HepG2 (cell line): Measurements from ENCODE around the gene GPM6B. TPM values are rescaled to one million over a fixed set of nuclear protein-coding genes. Genes with fewer than 3 reads are reported as not detected.

Source experiments
- ATAC-seq: fragments of 200-7000 bp; cut with Tn5 transposase; 3 replicates; pipeline ENCODE4 v1.9.1; 2020; ENCODE audit warnings: mild to moderate bottlenecking, moderate library complexity
- BruUV-seq: library from RNA; stranded (reverse); fragments of 400-500 nt; replicated peaks from 2 replicates; lab custom pipeline; 2021; lab: Mats Ljungman, UMichigan
- CTCF ChIA-PET: fragments of 300-600 bp; formaldehyde crosslinking; extraction: SDS; loops from one replicate; lab custom pipeline; 2021; ENCODE audit warnings: low total read pairs, inconsistent platforms, low intra/inter-chr PET ratio; lab: Yijun Ruan, JAX
- POLR2A ChIA-PET: fragments of 350-600 bp; sonication (Branson Sonifier 250); formaldehyde crosslinking; loops from one replicate; lab custom pipeline; 2020; ENCODE audit warnings: antibody characterized with exemption, inconsistent platforms; lab: Yijun Ruan, JAX
- DNase-seq: peaks from one replicate; pipeline ENCODE4 v3.0.0-alpha.2; 2015; ENCODE audit warnings: low spot score
- FAIRE-seq: peaks from 3 replicates; lab custom pipeline; 2011; peaks lifted over from hg19 to GRCh38; lab: Jason Lieb, UNC
- H2AFZ ChIP-seq: one replicate; pipeline ENCODE4 v1.6.1; 2011; ENCODE audit warnings: low read length, inconsistent platforms
- H3K27ac ChIP-seq: fragments of 300-600 bp; 3 replicates; pipeline ENCODE4 v1.8.0; 2011; ENCODE audit warnings: mixed run types, mild to moderate bottlenecking, mixed read lengths, low read length, inconsistent platforms; ENCODE audit not compliant: insufficient read depth; ENCODE audit errors: extremely low read length
- H3K27me3 ChIP-seq, 2 experiments: fragments of 200-600 bp in 1 of 2; 2 replicates in 1 of 2; 3 replicates in 1 of 2; pipeline versions ENCODE4 v1.6.0 to v1.8.0; 2011; ENCODE audit warnings: low read length in 2 of 2, mild to moderate bottlenecking in 2 of 2, moderate library complexity in 2 of 2, inconsistent platforms in 1 of 2; ENCODE audit not compliant: insufficient read depth in 2 of 2, control insufficient read depth in 1 of 2
- H3K36me3 ChIP-seq, 2 experiments: fragments of 200-600 bp in 1 of 2; replicated peaks in 1 of 2; 2 replicates in 1 of 2; 3 replicates in 1 of 2; pipeline versions ENCODE4 v1.5.1 to v1.8.0; 2011; ENCODE audit warnings: low read length in 2 of 2, inconsistent platforms in 1 of 2; ENCODE audit not compliant: insufficient read depth in 2 of 2, control insufficient read depth in 1 of 2
- H3K4me1 ChIP-seq: 2 replicates; pipeline ENCODE4 v1.5.1; 2012; ENCODE audit warnings: low read length, inconsistent platforms; ENCODE audit not compliant: insufficient read depth
- H3K4me2 ChIP-seq: 2 replicates; pipeline ENCODE4 v1.6.0; 2011; ENCODE audit warnings: low read depth, low read length, inconsistent platforms
- H3K4me3 ChIP-seq, 3 experiments: fragments of 200-600 bp in 1 of 3; sonication (generic), shearing (Covaris generic) in 1 of 3; replicated peaks in 1 of 3; 2 replicates each; pipeline ENCODE4 v1.5.1; 2011 to 2016; ENCODE audit warnings: low read length in 3 of 3, inconsistent platforms in 2 of 3, low read depth in 2 of 3, mild to moderate bottlenecking in 2 of 3, control low read depth in 1 of 3, mixed read lengths in 1 of 3; ENCODE audit not compliant: insufficient read depth in 1 of 3
- H3K79me2 ChIP-seq: one replicate; pipeline ENCODE4 v1.6.1; 2011; ENCODE audit warnings: low read length, inconsistent platforms; ENCODE audit not compliant: insufficient read depth
- H3K9ac ChIP-seq: 2 replicates; pipeline ENCODE4 v1.6.0; 2011; ENCODE audit warnings: mild to moderate bottlenecking, low read depth, low read length, inconsistent platforms; ENCODE audit not compliant: insufficient read depth
- H3K9me3 ChIP-seq: 2 replicates; pipeline ENCODE4 v1.5.1; 2012; ENCODE audit warnings: mild to moderate bottlenecking, low read length
- H4K20me1 ChIP-seq: 2 replicates; pipeline ENCODE4 v1.6.0; 2011; ENCODE audit warnings: inconsistent platforms, mild to moderate bottlenecking, low read length, moderate library complexity; ENCODE audit not compliant: insufficient read depth
- GABPB1 ChIP-seq: IDR thresholded peaks from 2 replicates; pipeline ENCODE4 v1.6.1; 2016; ENCODE audit warnings: mild to moderate bottlenecking, missing genetic modification reagents, moderate library complexity, missing compliant biosample characterization
- HIC2 ChIP-seq: sonication (generic); formaldehyde crosslinking; IDR thresholded peaks from 2 replicates; pipeline ENCODE4 v1.9.0; 2022; ENCODE audit warnings: low read depth, missing genetic modification reagents
- LBX2 ChIP-seq: sonication (generic); formaldehyde crosslinking; IDR thresholded peaks from 2 replicates; pipeline ENCODE4 v1.5.0; 2020; ENCODE audit warnings: missing genetic modification reagents, mild to moderate bottlenecking, borderline replicate concordance
- NCOA1 ChIP-seq: sonication (generic); formaldehyde crosslinking; IDR thresholded peaks from 2 replicates; pipeline ENCODE4 v1.9.0; 2021; ENCODE audit warnings: missing genetic modification reagents
- RFX5 ChIP-seq: IDR thresholded peaks from 2 replicates; pipeline ENCODE4 v1.6.1; 2011; ENCODE audit warnings: low read depth, low read length, improper control_type of control experiment
- SIX1 ChIP-seq: sonication (generic); formaldehyde crosslinking; IDR thresholded peaks from 2 replicates; pipeline ENCODE4 v1.4.0; 2020; ENCODE audit warnings: missing genetic modification reagents, borderline replicate concordance
- SNRNP70 ChIP-seq: fragments of 200-400 bp; formaldehyde crosslinking; IDR thresholded peaks from 2 replicates; pipeline ENCODE4 v1.6.1; 2017; ENCODE audit warnings: mild to moderate bottlenecking, low read depth, low read length, moderate library complexity
- U2AF1 ChIP-seq: fragments of 200-400 bp; formaldehyde crosslinking; optimal IDR thresholded peaks from 2 replicates; pipeline ENCODE3; 2017; ENCODE audit warnings: mild to moderate bottlenecking, low read depth, low read length
- XBP1 ChIP-seq: sonication (generic); formaldehyde crosslinking; IDR thresholded peaks from 2 replicates; pipeline ENCODE4 v1.5.0; 2020; ENCODE audit warnings: missing genetic modification reagents
- ZNF10 ChIP-seq: sonication (generic); formaldehyde crosslinking; IDR thresholded peaks from 2 replicates; pipeline ENCODE4 v1.4.0; 2020; ENCODE audit warnings: mild to moderate bottlenecking, low read depth, missing genetic modification reagents, borderline replicate concordance
- ZNF264 ChIP-seq: sonication (generic); formaldehyde crosslinking; IDR thresholded peaks from 2 replicates; pipeline ENCODE4 v1.4.0; 2020; ENCODE audit warnings: missing genetic modification reagents
- ZNF740 ChIP-seq: sonication (generic); formaldehyde crosslinking; IDR thresholded peaks from 2 replicates; pipeline ENCODE4 v1.4.0; 2020; ENCODE audit warnings: missing genetic modification reagents
- WGBS: methylation state at CpG from one replicate; pipeline ENCODE4 v1.1.6; 2017; ENCODE audit warnings: low lambda C conversion rate; 5-methylcytosine and 5-hydroxymethylcytosine counted together
- in situ Hi-C: cut with HindIII; loops from 2 replicates; pipeline ENCODE4 v1.10.0; 2017; ENCODE audit warnings: low pct_unique_long_range_greater_than_20kb; ENCODE audit not compliant: extremely low pct_ligation_motif_present
- intact Hi-C: fragments of 100-400 bp; cut with micrococcal nuclease; formaldehyde crosslinking; loops from one replicate; pipeline ENCODE4 v1.10.0; 2022; ENCODE audit not compliant: unreplicated experiment
- polyA plus RNA-seq, 8 experiments: library from polyadenylated mRNA; depleted of rRNA in 3 of 8; stranded (reverse) in 7 of 8; unstranded in 1 of 8; fragments of >200 nt; fragmentation: Illumina TruSeq in 4 of 8; extraction: Trizol in 4 of 8; gene quantifications; 2 replicates each; pipeline versions ENCODE4 v1.2.1 to v1.2.3, GENCODE V29; 2011 to 2016; ENCODE audit warnings: low read depth in 4 of 8, missing spikeins in 1 of 8, mixed read lengths in 1 of 8; ENCODE audit not compliant: insufficient read depth in 1 of 8
- total RNA-seq, 5 experiments: library from RNA; depleted of rRNA; stranded (reverse); fragments of >200 nt; fragmentation: Illumina TruSeq; extraction: Trizol; gene quantifications; 2 replicates each; pipeline ENCODE4 v1.2.3, GENCODE V29; 2016; ENCODE audit warnings: low read depth in 1 of 5
- TF ChIP-seq, protein P1 (sequence below): IDR thresholded peaks from 2 replicates; pipeline ENCODE4 v1.6.1; 2012; ENCODE audit warnings: low read length, improper control_type of control experiment
- TF ChIP-seq, protein P2 (sequence below): sonication (generic); formaldehyde crosslinking; conservative IDR thresholded peaks from 2 replicates; pipeline ENCODE4 v1.4.0; 2020; ENCODE audit warnings: missing genetic modification reagents

GPM6B gene
- total and polyA plus RNA-seq, 2 of the 13 experiments (the other 11 are each of a cell fraction or from before 2014, with no cell fraction given), result not detected

GRCh38 chrX:13763489-13763888 lies 53.4 kb downstream of the GPM6B start:
- Histone ChIP-seq H2AFZ (no peak overlapping the region), H3K79me2 (no peaks in the 10 kb centered on the region), H3K27ac (no peak overlapping the region), H3K4me1 (no peaks in the 10 kb centered on the region), H3K9me3 (no peaks in the 10 kb centered on the region), H4K20me1 (no peaks in the 10 kb centered on the region), H3K4me2 (no peak overlapping the region), H3K36me3 (peaks cover 0 to 25% of the 10 kb centered on the region in 2 experiments; a peak in 3 of 5 replicates), H3K27me3 (no peaks in the 10 kb centered on the region), H3K9ac (no peak overlapping the region), H3K4me3 (no peak overlapping the region)
- TF ChIP-seq GABPB1 (no peak), U2AF1 (no peak), HIC2 (no peak), ZNF10 (no peak), SIX1 (CRISPR knock-in tag) (no peak), ZNF264 (CRISPR knock-in tag) (no peak), XBP1 (CRISPR knock-in tag) (no peak), NCOA1 (CRISPR knock-in tag) (no peak), LBX2 (CRISPR knock-in tag) (no peak), ZNF740 (CRISPR knock-in tag) (no peak), RFX5 (no peak), SNRNP70 (no peak)
- TF ChIP-seq, protein P1, sequence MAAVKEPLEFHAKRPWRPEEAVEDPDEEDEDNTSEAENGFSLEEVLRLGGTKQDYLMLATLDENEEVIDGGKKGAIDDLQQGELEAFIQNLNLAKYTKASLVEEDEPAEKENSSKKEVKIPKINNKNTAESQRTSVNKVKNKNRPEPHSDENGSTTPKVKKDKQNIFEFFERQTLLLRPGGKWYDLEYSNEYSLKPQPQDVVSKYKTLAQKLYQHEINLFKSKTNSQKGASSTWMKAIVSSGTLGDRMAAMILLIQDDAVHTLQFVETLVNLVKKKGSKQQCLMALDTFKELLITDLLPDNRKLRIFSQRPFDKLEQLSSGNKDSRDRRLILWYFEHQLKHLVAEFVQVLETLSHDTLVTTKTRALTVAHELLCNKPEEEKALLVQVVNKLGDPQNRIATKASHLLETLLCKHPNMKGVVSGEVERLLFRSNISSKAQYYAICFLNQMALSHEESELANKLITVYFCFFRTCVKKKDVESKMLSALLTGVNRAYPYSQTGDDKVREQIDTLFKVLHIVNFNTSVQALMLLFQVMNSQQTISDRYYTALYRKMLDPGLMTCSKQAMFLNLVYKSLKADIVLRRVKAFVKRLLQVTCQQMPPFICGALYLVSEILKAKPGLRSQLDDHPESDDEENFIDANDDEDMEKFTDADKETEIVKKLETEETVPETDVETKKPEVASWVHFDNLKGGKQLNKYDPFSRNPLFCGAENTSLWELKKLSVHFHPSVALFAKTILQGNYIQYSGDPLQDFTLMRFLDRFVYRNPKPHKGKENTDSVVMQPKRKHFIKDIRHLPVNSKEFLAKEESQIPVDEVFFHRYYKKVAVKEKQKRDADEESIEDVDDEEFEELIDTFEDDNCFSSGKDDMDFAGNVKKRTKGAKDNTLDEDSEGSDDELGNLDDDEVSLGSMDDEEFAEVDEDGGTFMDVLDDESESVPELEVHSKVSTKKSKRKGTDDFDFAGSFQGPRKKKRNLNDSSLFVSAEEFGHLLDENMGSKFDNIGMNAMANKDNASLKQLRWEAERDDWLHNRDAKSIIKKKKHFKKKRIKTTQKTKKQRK, result no peak
- TF ChIP-seq, protein P2, sequence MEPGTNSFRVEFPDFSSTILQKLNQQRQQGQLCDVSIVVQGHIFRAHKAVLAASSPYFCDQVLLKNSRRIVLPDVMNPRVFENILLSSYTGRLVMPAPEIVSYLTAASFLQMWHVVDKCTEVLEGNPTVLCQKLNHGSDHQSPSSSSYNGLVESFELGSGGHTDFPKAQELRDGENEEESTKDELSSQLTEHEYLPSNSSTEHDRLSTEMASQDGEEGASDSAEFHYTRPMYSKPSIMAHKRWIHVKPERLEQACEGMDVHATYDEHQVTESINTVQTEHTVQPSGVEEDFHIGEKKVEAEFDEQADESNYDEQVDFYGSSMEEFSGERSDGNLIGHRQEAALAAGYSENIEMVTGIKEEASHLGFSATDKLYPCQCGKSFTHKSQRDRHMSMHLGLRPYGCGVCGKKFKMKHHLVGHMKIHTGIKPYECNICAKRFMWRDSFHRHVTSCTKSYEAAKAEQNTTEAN (CRISPR knock-in tag), result no peak
- ATAC-seq (no peak), FAIRE-seq (no peak), DNase-seq (no peak)
- POLR2A ChIA-PET, result no interaction called here
- BruUV-seq, result no TSS peak
- CTCF ChIA-PET, result no interaction called here
- intact Hi-C loops (no loop called here), in situ Hi-C loops (loop anchor here (10.0 to 25.0 kb wide), 2 partner anchors 251 to 271 kb away; no protein-coding TSS in a partner anchor)
- WGBS, result over 99% methylated on average over 7 of the region's 8 CpGs
